Liver (tissue), 9 donors: ENCODE results near the gene HIRIP3. TPM values are rescaled to one million over a fixed set of nuclear protein-coding genes. Genes with fewer than 3 reads are reported as not detected.

Experiments used
- DNase-seq: peaks from one replicate; pipeline ENCODE4 v3.0.0-alpha.2; 2017; ENCODE audit warnings: low spot score
- H3K27ac ChIP-seq, 2 donors: one replicate each; pipeline ENCODE4 v1.7.0; 2013; ENCODE audit warnings: inconsistent platforms in 2 of 2, low read length in 2 of 2, control low read depth in 1 of 2, low read depth in 1 of 2, mild to moderate bottlenecking in 1 of 2
- H3K27me3 ChIP-seq, 4 donors: one replicate each; pipeline versions ENCODE4 v1.6.1 to v1.7.0; 2013; ENCODE audit warnings: low read length in 3 of 4, inconsistent platforms in 1 of 4, mild to moderate bottlenecking in 1 of 4, moderate library complexity in 1 of 4; ENCODE audit not compliant: control insufficient read depth in 4 of 4, insufficient read depth in 4 of 4
- H3K36me3 ChIP-seq, 4 donors: one replicate each; pipeline versions ENCODE4 v1.6.1 to v1.7.0; 2013; ENCODE audit warnings: low read length in 3 of 4, mild to moderate bottlenecking in 3 of 4, low read depth in 1 of 4, moderate library complexity in 1 of 4; ENCODE audit not compliant: control insufficient read depth in 4 of 4, insufficient read depth in 3 of 4
- H3K4me1 ChIP-seq, 4 donors: one replicate each; pipeline versions ENCODE4 v1.6.1 to v1.7.0; 2013; ENCODE audit warnings: low read length in 3 of 4, mild to moderate bottlenecking in 3 of 4, moderate library complexity in 1 of 4; ENCODE audit not compliant: control insufficient read depth in 4 of 4, insufficient read depth in 4 of 4
- H3K4me3 ChIP-seq, 3 donors: one replicate each; pipeline versions ENCODE4 v1.6.1 to v1.7.0; 2013; ENCODE audit warnings: low read length in 3 of 3, control low read depth in 1 of 3, low read depth in 1 of 3, mild to moderate bottlenecking in 1 of 3
- H3K9ac ChIP-seq, 2 donors: one replicate each; pipeline ENCODE4 v1.7.0; 2013; ENCODE audit warnings: low read length in 2 of 2, mild to moderate bottlenecking in 2 of 2, moderate library complexity in 2 of 2, control low read depth in 1 of 2, low read depth in 1 of 2
- H3K9me3 ChIP-seq, 4 donors: one replicate each; pipeline versions ENCODE4 v1.6.1 to v1.7.0; 2013; ENCODE audit warnings: low read length in 3 of 4; ENCODE audit not compliant: control insufficient read depth in 4 of 4
- CTCF ChIP-seq: fragments of 150-350 bp; IDR thresholded peaks from 2 replicates; pipeline ENCODE4 v1.5.1; 2017; ENCODE audit warnings: improper control_type of control experiment, low read depth, low read length; ENCODE audit not compliant: missing input control
- EGR1 ChIP-seq, 2 donors: IDR thresholded peaks; 2 replicates each; pipeline ENCODE4 v1.6.1; 2016 to 2018; ENCODE audit warnings: antibody characterized with exemption in 2 of 2, low read depth in 2 of 2
- FOXA1 ChIP-seq: IDR thresholded peaks from 2 replicates; pipeline ENCODE4 v1.6.1; 2016; ENCODE audit warnings: antibody characterized with exemption
- FOXA2 ChIP-seq: IDR thresholded peaks from 2 replicates; pipeline ENCODE4 v1.6.1; 2016; ENCODE audit warnings: antibody characterized with exemption
- GABPA ChIP-seq, 2 donors: IDR thresholded peaks in 1 of 2; conservative IDR thresholded peaks in 1 of 2; 2 replicates each; pipeline ENCODE4 v1.6.1; 2016; ENCODE audit warnings: antibody characterized with exemption in 2 of 2, mild to moderate bottlenecking in 1 of 2, moderate library complexity in 1 of 2
- HNF4A ChIP-seq, 2 donors: conservative IDR thresholded peaks; 2 replicates each; pipeline ENCODE4 v1.6.1; 2016; ENCODE audit warnings: antibody characterized with exemption in 2 of 2, mild to moderate bottlenecking in 2 of 2
- HNF4G ChIP-seq: IDR thresholded peaks from 2 replicates; pipeline ENCODE4 v1.6.1; 2016; ENCODE audit warnings: antibody characterized with exemption
- JUND ChIP-seq, 2 donors: IDR thresholded peaks; 2 replicates each; pipeline ENCODE4 v1.6.1; 2016; ENCODE audit warnings: antibody characterized with exemption in 2 of 2
- NR2F2 ChIP-seq: IDR thresholded peaks from 2 replicates; pipeline ENCODE4 v1.6.1; 2016; ENCODE audit warnings: antibody characterized with exemption
- RAD21 ChIP-seq, 2 donors: IDR thresholded peaks; 2 replicates each; pipeline ENCODE4 v1.6.1; 2016; ENCODE audit warnings: antibody characterized with exemption in 2 of 2, mild to moderate bottlenecking in 2 of 2
- RXRA ChIP-seq, 2 donors: IDR thresholded peaks; 2 replicates each; pipeline ENCODE4 v1.6.1; 2017 to 2018; ENCODE audit warnings: antibody characterized with exemption in 2 of 2, mild to moderate bottlenecking in 1 of 2
- SP1 ChIP-seq: IDR thresholded peaks from 2 replicates; pipeline ENCODE4 v1.6.1; 2018; ENCODE audit warnings: antibody characterized with exemption, mild to moderate bottlenecking
- TAF1 ChIP-seq: conservative IDR thresholded peaks from 2 replicates; pipeline ENCODE4 v1.6.1; 2016; ENCODE audit warnings: antibody characterized with exemption, mild to moderate bottlenecking
- YY1 ChIP-seq: IDR thresholded peaks from 2 replicates; pipeline ENCODE4 v1.6.1; 2016; ENCODE audit warnings: antibody characterized with exemption, mild to moderate bottlenecking
- ZBTB33 ChIP-seq: IDR thresholded peaks from 2 replicates; pipeline ENCODE4 v1.6.1; 2016; ENCODE audit warnings: antibody characterized with exemption
- WGBS: extraction: QIAGEN DNeasy Blood & Tissue Kit; methylation state at CpG from one replicate; pipeline ENCODE4 v1.1.7; 2013; 5-methylcytosine and 5-hydroxymethylcytosine counted together
- polyA plus RNA-seq, 2 donors: library from polyadenylated mRNA; stranded (reverse) in 1 of 2; unstranded in 1 of 2; fragments of 200-250 nt in 1 of 2; fragments of >200 nt in 1 of 2; fragmentation: Nextera tagmentation in 1 of 2; extraction: Ambion mirVana in 1 of 2; gene quantifications; one replicate each; pipeline versions ENCODE4 v1.2.1 to v1.2.3, GENCODE V29; 2013 to 2015
- total RNA-seq, 2 donors: library from RNA; depleted of rRNA; stranded (reverse); fragments of >200 nt; gene quantifications; one replicate each; pipeline ENCODE4 v1.2.3, GENCODE V29; 2014
- TF ChIP-seq, protein P1 (sequence below): IDR thresholded peaks from 2 replicates; pipeline ENCODE4 v1.6.1; 2016; ENCODE audit warnings: antibody characterized with exemption
- TF ChIP-seq, protein P2 (sequence below): IDR thresholded peaks from 2 replicates; pipeline ENCODE4 v1.6.1; 2016; ENCODE audit warnings: antibody characterized with exemption, mild to moderate bottlenecking
- TF ChIP-seq, protein P3 (sequence below): IDR thresholded peaks from 2 replicates; pipeline ENCODE4 v1.6.1; 2016; ENCODE audit warnings: antibody characterized with exemption
- donor health status: healthy.
- donor health status: healthy.
- donor health status: healthy.
- donor health status: healthy.
- donor health status: healthy.

The HIRIP3 gene
- total and polyA plus RNA-seq, 4 donors = 5.7 to 10.5 (median 9.1) TPM

DNA sequence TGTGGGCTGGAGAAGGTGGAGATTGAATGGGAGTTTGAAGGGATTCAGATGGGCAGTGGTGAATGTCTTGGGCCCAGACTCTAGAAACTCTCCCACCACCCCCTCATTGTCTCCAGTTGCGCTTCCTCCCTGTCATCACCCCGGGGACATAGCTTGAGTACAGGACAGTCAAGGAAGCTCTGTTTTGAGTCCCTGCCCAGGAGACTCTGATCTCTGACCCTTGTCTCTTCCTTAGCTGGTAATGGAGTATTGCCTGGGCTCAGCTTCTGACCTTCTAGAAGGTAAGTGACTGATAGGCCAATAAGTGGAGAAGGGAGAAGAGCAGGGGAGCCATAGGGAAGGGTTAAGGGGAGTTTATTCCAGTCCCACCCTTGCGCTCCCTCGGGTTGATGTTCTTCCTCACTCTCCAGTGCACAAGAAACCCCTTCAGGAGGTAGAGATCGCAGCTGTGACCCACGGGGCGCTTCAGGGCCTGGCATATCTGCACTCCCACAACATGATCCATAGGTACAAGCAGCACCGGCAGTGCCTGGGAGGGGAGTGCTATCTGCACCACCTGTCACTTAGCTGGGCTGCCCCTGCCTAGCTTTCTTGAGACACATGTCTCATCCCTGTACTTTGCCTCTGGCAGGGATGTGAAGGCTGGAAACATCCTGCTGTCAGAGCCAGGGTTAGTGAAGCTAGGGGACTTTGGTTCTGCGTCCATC lies 16.7 kb downstream of the HIRIP3 start:
- WGBS = 91% methylated on average over 9 of the region's 9 CpGs
- H3K27ac ChIP-seq = no peak overlapping the region
- H3K9me3 ChIP-seq = no peaks in the 10 kb centered on the region
- H3K36me3 ChIP-seq = peaks cover 17 to 54% (median 46%) of the 10 kb centered on the region in 4 donors
- peaks cover 3 to 25% (median 21%) of the 10 kb centered on the region in 4 donors for H3K4me1 ChIP-seq
- TF ChIP-seq, protein P1, sequence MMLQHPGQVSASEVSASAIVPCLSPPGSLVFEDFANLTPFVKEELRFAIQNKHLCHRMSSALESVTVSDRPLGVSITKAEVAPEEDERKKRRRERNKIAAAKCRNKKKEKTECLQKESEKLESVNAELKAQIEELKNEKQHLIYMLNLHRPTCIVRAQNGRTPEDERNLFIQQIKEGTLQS = no peak
- TF ChIP-seq HNF4A (conservative IDR thresholded peaks at IDR 0.05) = no peak
- no peak for TF ChIP-seq FOXA1
- TF ChIP-seq ZBTB33 = no peak
- TF ChIP-seq, protein P2, sequence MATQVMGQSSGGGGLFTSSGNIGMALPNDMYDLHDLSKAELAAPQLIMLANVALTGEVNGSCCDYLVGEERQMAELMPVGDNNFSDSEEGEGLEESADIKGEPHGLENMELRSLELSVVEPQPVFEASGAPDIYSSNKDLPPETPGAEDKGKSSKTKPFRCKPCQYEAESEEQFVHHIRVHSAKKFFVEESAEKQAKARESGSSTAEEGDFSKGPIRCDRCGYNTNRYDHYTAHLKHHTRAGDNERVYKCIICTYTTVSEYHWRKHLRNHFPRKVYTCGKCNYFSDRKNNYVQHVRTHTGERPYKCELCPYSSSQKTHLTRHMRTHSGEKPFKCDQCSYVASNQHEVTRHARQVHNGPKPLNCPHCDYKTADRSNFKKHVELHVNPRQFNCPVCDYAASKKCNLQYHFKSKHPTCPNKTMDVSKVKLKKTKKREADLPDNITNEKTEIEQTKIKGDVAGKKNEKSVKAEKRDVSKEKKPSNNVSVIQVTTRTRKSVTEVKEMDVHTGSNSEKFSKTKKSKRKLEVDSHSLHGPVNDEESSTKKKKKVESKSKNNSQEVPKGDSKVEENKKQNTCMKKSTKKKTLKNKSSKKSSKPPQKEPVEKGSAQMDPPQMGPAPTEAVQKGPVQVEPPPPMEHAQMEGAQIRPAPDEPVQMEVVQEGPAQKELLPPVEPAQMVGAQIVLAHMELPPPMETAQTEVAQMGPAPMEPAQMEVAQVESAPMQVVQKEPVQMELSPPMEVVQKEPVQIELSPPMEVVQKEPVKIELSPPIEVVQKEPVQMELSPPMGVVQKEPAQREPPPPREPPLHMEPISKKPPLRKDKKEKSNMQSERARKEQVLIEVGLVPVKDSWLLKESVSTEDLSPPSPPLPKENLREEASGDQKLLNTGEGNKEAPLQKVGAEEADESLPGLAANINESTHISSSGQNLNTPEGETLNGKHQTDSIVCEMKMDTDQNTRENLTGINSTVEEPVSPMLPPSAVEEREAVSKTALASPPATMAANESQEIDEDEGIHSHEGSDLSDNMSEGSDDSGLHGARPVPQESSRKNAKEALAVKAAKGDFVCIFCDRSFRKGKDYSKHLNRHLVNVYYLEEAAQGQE = no peak
- no peak for TF ChIP-seq HNF4G
- no peak for TF ChIP-seq GABPA (IDR thresholded peaks at IDR 0.05 in 1 of 2, conservative IDR thresholded peaks at IDR 0.05 in 1 of 2)
- TF ChIP-seq TAF1 = no peak
- no peak for TF ChIP-seq NR2F2
- TF ChIP-seq EGR1 (IDR thresholded peaks at IDR 0.05; ENCODE audit: low read depth in 2 of 2) = no peak
- TF ChIP-seq RXRA (IDR thresholded peaks at IDR 0.05) = no peak
- TF ChIP-seq JUND (IDR thresholded peaks at IDR 0.05) = no peak
- TF ChIP-seq FOXA2 = no peak
- TF ChIP-seq RAD21 (IDR thresholded peaks at IDR 0.05) = no peak
- TF ChIP-seq, protein P3, sequence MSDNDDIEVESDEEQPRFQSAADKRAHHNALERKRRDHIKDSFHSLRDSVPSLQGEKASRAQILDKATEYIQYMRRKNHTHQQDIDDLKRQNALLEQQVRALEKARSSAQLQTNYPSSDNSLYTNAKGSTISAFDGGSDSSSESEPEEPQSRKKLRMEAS = no peak
- no peak for TF ChIP-seq CTCF
- TF ChIP-seq YY1 = no peak
- no peak for TF ChIP-seq SP1
- no peak overlapping the region for H3K4me3 ChIP-seq
- H3K27me3 ChIP-seq = no peaks in the 10 kb centered on the region
- DNase-seq = no peak
- no peak overlapping the region for H3K9ac ChIP-seq
